KMS-11 (cell line): ENCODE data around the gene VSNL1.

Experiments
- H2AFZ ChIP-seq: fragments of 200-600 bp; sonication (generic); 2 replicates; pipeline ENCODE4 v1.6.1; 2016; ENCODE audit warnings: antibody characterized with exemption, mixed run types, low read depth
- H3K27ac ChIP-seq: fragments of 200-600 bp; sonication (generic); 2 replicates; pipeline ENCODE4 v1.6.1; 2016; ENCODE audit warnings: mild to moderate bottlenecking, mixed run types
- H3K27me3 ChIP-seq: fragments of 200-600 bp; sonication (generic); 2 replicates; pipeline ENCODE4 v1.6.1; 2017; ENCODE audit warnings: mild to moderate bottlenecking, low read depth, mixed run types, moderate library complexity; ENCODE audit not compliant: insufficient read depth
- H3K36me3 ChIP-seq: fragments of 200-600 bp; sonication (generic); 2 replicates; pipeline ENCODE4 v1.6.1; 2017; ENCODE audit warnings: mild to moderate bottlenecking, mixed run types; ENCODE audit not compliant: insufficient read depth
- H3K4me1 ChIP-seq: fragments of 200-600 bp; sonication (generic); 2 replicates; pipeline ENCODE4 v1.6.1; 2016; ENCODE audit warnings: mild to moderate bottlenecking, low read depth, mixed run types; ENCODE audit not compliant: poor library complexity, severe bottlenecking
- H3K4me2 ChIP-seq: fragments of 200-600 bp; sonication (generic); 2 replicates; pipeline ENCODE4 v1.7.0; 2016; ENCODE audit warnings: mild to moderate bottlenecking, mixed run types
- H3K4me3 ChIP-seq: fragments of 200-600 bp; sonication (generic); IDR thresholded peaks from 2 replicates; pipeline ENCODE4 v1.6.1; 2017; ENCODE audit warnings: low read depth, low read length, mixed read lengths; ENCODE audit not compliant: insufficient read depth
- H3K79me2 ChIP-seq: fragments of 200-600 bp; sonication (generic); 2 replicates; pipeline ENCODE4 v1.6.1; 2016; ENCODE audit warnings: low read depth, mixed run types; ENCODE audit not compliant: insufficient read depth
- H3K9ac ChIP-seq: fragments of 200-600 bp; sonication (generic); 2 replicates; pipeline ENCODE4 v1.6.1; 2016; ENCODE audit warnings: mild to moderate bottlenecking, mixed run types
- H4K20me1 ChIP-seq: fragments of 200-600 bp; sonication (generic); 2 replicates; pipeline ENCODE4 v1.6.1; 2016; ENCODE audit warnings: mild to moderate bottlenecking, mixed run types; ENCODE audit not compliant: insufficient read depth
- TF ChIP-seq, protein P1 (sequence below): fragments of 200-600 bp; sonication (generic); conservative IDR thresholded peaks from 2 replicates; pipeline ENCODE4 v1.6.1; 2017; ENCODE audit warnings: low read depth, mild to moderate bottlenecking, antibody characterized with exemption, low read length, moderate library complexity, mixed read lengths

The VSNL1 gene

DNA sequence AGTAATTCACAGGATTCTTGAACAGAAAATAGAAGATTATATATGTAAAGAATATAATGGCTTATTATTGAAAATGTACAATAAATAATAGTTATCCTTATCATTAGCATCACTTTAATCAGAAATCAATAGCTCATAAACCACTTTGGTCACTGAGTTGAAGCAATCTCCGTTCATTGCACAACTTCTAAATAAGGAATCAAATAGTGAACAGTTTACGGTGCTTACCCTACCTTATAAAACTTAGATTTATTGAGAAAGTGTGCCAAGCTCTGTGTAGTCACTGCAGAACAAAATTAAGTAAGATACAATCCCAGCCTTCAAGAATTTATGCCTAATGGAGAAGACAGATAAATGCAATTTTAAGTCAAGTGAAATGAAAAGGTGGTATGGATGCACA lies 6.7 kb downstream of the VSNL1 start:
- no peaks in the 10 kb centered on the region for H3K4me1 ChIP-seq
- H3K4me3 ChIP-seq = no peak overlapping the region
- no peak overlapping the region for H3K9ac ChIP-seq
- no peak overlapping the region for H2AFZ ChIP-seq
- H3K79me2 ChIP-seq = no peaks in the 10 kb centered on the region
- no peaks in the 10 kb centered on the region for H4K20me1 ChIP-seq
- TF ChIP-seq, protein P1, sequence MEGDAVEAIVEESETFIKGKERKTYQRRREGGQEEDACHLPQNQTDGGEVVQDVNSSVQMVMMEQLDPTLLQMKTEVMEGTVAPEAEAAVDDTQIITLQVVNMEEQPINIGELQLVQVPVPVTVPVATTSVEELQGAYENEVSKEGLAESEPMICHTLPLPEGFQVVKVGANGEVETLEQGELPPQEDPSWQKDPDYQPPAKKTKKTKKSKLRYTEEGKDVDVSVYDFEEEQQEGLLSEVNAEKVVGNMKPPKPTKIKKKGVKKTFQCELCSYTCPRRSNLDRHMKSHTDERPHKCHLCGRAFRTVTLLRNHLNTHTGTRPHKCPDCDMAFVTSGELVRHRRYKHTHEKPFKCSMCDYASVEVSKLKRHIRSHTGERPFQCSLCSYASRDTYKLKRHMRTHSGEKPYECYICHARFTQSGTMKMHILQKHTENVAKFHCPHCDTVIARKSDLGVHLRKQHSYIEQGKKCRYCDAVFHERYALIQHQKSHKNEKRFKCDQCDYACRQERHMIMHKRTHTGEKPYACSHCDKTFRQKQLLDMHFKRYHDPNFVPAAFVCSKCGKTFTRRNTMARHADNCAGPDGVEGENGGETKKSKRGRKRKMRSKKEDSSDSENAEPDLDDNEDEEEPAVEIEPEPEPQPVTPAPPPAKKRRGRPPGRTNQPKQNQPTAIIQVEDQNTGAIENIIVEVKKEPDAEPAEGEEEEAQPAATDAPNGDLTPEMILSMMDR = no peak
- H3K36me3 ChIP-seq = no peaks in the 10 kb centered on the region
- no peak overlapping the region for H3K27ac ChIP-seq
- no peaks in the 10 kb centered on the region for H3K27me3 ChIP-seq
- H3K4me2 ChIP-seq = no peak overlapping the region

DNA sequence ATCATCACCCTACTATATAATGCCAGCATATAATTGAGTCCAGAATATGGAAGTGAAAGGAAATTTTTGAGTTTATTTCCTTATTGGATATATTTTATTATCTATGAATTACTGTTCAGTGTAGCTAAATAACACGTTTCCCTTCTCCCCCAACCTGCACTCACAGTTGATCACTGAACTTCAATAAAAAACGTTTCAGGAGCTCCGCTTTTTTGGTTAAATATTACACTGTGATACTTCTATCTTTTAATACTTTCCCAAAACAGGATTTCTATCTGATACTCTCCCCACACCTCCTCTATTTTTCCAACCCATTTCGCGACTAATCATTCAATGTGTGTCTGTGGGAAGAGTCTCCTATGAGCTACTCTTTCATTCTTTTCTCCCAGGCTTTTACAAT lies 7.2 kb downstream of the VSNL1 start:
- H3K4me2 ChIP-seq = no peak overlapping the region
- H3K9ac ChIP-seq = no peak overlapping the region
- no peaks in the 10 kb centered on the region for H3K79me2 ChIP-seq
- H3K4me3 ChIP-seq = no peak overlapping the region
- no peaks in the 10 kb centered on the region for H4K20me1 ChIP-seq
- no peaks in the 10 kb centered on the region for H3K27me3 ChIP-seq
- TF ChIP-seq, protein P1 = no peak
- H2AFZ ChIP-seq = no peak overlapping the region
- H3K36me3 ChIP-seq = no peaks in the 10 kb centered on the region
- no peak overlapping the region for H3K27ac ChIP-seq
- no peaks in the 10 kb centered on the region for H3K4me1 ChIP-seq

DNA sequence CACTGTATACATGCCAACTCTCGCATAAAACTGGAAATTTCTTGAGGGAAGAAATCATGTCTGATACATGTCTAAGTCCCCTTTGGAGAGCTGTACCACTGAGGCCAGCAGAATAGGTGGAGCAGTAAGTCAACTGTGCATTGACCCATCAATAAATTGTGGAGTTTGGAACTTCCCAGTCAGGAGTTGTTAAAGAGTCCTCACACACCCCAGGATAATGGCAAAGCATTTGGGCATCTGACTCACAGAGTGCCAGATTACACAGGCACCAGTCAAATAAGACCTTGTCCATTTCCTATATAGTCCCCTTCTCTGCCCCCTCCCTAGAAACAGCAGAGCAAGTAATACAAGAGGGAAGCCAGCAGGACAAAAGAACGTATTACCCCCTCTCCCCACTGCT lies 10.4 kb downstream of the VSNL1 start:
- Histone ChIP-seq H3K27me3 (no peaks in the 10 kb centered on the region), H4K20me1 (no peaks in the 10 kb centered on the region), H3K36me3 (no peaks in the 10 kb centered on the region), H3K4me1 (no peaks in the 10 kb centered on the region), H3K27ac (no peak overlapping the region), H3K9ac (no peak overlapping the region), H3K4me3 (no peak overlapping the region), H3K79me2 (no peaks in the 10 kb centered on the region), H3K4me2 (no peak overlapping the region), H2AFZ (no peak overlapping the region)
- TF ChIP-seq, protein P1 = no peak

DNA sequence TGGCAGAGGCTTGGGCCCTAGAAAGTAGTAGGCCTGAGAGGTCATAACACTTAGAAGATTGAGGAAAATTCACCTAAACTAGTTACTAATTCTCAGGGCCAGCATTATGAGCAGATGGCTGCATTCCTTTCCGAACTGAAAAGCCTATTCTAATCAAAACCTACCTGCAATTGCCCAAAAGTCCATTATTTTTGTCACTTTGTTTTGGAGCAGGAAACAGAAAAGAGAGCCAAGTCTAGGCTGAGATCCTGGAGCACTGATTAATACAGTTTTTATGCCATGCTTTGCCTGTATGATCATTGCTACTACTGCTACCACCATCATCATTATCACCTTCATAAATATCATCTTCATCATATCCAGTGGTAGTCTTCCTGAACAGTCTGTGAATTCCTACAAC lies 14.7 kb downstream of the VSNL1 start:
- H3K4me2 ChIP-seq = no peak overlapping the region
- H3K79me2 ChIP-seq = no peaks in the 10 kb centered on the region
- no peak overlapping the region for H3K27ac ChIP-seq
- TF ChIP-seq, protein P1 = no peak
- H3K9ac ChIP-seq = no peak overlapping the region
- no peaks in the 10 kb centered on the region for H3K27me3 ChIP-seq
- H4K20me1 ChIP-seq = no peaks in the 10 kb centered on the region
- no peak overlapping the region for H3K4me3 ChIP-seq
- no peak overlapping the region for H2AFZ ChIP-seq
- H3K4me1 ChIP-seq = no peaks in the 10 kb centered on the region
- H3K36me3 ChIP-seq = no peaks in the 10 kb centered on the region

DNA sequence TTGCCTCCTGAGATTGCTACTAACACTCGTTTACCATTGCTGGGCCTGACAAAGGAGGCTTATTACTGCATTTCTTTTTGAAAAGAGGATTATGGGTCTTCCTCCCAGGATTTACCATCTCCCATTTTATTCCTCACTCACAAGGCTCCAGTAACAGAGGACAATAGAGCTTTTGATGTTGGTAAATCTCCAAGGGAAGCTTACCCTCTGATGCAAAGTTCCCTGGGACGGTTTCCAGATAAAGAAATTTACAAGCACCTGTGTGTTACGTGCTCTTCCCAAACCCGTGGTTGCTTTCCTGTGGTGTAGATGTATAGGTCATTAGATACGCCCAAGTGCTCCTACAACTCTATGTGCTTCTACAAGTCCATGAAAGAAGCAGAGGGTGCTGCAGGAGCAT lies 17.1 kb downstream of the VSNL1 start:
- no peak overlapping the region for H3K27ac ChIP-seq
- H3K4me2 ChIP-seq = no peak overlapping the region
- H3K27me3 ChIP-seq = no peaks in the 10 kb centered on the region
- H3K79me2 ChIP-seq = no peaks in the 10 kb centered on the region
- no peaks in the 10 kb centered on the region for H3K4me1 ChIP-seq
- no peaks in the 10 kb centered on the region for H3K36me3 ChIP-seq
- no peaks in the 10 kb centered on the region for H4K20me1 ChIP-seq
- H2AFZ ChIP-seq = no peak overlapping the region
- TF ChIP-seq, protein P1 = no peak
- no peak overlapping the region for H3K9ac ChIP-seq
- H3K4me3 ChIP-seq = no peak overlapping the region
